GM19193 (cell line): Measurements from ENCODE around the gene GABRR3.

ENCODE experiments used
- POLR2A ChIP-seq: IDR thresholded peaks from 4 replicates; pipeline ENCODE4 v1.6.1; 2011; ENCODE audit not compliant: insufficient read depth, insufficient read length; ENCODE audit errors: extremely low read depth

The GABRR3 gene

DNA sequence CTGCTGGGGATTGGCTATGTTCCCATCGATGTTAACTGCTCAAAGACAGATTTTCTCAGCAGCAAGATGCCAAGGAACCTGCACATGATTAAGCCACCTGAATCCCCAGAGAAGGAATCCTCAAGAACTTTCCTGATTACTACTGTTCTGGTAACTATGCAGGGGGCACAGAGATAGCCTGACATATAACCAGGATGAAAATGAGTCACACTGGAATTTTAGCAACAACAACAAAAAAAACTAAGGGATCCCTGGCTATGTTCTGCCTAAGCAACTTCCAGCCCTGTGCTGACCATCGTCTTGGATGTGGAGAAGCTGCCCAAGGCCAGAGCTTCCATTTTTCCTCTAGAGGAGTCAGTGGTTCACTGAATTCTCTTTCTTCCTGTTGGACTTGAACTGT is 76.7 kb downstream of the GABRR3 start:
- TF ChIP-seq POLR2A = no peak

DNA sequence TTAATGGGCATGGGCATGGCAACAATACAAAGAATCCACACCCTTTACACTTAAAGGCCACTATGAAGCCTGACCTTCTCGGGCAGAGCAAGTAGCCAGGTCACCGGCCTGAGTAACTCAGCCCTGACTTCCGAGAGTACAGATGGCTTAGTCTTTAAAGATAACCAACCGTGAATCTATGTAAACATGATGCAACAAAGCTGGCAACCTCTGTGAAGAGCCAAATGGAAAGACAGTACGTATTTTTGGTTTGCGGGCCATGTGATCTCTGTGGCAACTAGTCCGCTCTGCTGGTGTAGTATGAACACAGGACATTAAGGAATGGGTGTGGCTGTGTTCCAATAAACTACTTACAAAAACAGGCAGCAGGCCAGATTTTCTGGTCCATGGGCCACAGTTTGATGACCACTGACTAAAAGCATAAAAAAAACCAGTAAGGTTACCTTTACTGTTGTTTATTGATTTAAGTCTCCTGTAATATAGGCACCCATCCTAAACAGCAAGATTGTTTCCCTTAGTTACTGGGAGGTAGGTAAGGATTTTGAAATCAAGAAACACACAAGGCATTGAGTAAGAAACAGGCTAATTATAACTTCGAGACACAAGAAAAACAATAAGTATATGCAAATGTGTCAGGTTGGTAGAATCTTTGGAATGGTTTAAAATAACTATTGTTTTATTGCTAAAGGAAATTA is 77.4 kb downstream of the GABRR3 start:
- TF ChIP-seq POLR2A = no peak

DNA sequence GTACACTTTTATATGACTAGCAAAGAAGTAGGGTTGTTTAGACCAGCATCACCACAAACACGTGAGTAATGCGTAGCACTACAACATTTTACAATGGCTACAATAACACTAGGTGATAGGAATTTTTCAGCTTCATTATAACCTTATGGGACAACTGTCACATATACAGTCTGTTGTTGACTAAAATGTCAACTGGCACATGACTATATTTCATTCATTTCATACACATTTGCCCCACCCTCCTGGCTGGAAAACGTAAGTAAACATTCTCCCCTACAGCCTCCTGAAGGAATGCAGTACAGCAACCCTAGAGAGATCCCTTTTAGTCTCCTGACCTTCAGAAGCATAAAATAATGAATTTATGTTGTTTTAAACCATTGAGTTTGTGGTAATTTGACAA is 79.1 kb downstream of the GABRR3 start:
- no peak for TF ChIP-seq POLR2A

DNA sequence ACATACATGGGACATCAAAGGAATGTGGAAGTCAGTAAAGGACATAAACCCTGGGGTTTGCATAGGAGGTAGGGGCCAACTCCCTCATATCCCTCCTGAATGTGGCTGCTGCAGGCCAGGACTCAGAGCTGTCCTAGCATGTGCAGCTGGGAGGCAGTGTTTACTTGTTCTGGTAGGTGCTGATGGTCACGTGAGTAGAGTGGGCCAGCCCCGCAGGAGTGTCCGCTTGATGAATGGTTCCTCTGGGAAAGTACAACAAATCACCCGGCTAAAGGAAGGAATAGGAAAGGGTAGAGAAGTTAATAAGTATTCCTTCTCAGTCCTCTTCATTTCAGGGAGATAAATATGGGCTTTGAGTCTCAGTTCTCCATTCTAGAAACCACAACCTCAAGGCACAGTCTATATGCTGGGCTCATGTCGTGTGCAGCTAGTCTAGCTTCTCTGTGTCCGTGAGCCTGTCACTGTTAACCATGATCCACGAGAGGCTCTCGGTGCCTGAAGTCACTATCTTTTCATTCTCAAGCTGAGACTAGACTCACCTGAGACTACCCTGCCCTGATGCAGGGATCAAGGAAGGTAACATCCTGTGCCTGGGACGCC is 80.8 kb downstream of the GABRR3 start:
- no peak for TF ChIP-seq POLR2A

DNA sequence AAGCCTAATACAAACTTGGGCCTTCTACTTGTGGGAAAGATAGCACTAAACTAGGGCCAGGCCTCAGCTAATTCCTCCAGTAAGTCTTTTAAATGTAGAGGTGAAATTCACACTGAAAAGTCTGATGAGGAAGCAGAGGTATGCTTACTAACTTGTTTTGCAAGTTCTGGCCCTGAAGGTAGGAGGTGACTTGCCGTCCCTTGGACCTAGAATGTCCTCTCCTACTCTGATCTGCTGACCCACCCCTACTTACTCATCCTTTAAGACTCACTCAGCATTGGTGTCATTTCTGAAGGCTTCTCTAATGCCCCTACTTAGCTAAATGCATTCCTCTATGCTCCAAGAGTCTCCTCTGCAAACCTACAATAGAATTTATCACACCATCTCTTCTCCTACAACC is 82.2 kb downstream of the GABRR3 start:
- TF ChIP-seq POLR2A = no peak

DNA sequence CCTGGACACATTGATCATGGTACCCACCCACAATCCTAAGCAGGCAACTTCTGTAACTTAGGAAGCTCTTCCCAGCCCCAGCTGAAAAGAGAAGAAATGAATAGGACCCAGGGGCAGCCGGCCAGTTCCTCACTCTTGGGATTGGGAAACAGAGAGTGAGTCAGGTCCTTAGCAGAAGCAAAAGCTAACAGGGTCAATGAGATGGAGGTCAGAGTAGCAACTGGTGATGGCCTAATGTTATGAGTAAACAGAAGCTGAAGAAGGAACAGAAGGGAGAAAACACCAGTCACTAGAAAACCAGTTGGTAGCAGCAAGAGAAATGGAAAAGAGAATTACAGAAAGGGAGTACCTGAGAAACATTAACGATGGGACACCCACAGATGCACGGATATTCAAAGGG is 82.8 kb downstream of the GABRR3 start:
- TF ChIP-seq POLR2A = no peak

DNA sequence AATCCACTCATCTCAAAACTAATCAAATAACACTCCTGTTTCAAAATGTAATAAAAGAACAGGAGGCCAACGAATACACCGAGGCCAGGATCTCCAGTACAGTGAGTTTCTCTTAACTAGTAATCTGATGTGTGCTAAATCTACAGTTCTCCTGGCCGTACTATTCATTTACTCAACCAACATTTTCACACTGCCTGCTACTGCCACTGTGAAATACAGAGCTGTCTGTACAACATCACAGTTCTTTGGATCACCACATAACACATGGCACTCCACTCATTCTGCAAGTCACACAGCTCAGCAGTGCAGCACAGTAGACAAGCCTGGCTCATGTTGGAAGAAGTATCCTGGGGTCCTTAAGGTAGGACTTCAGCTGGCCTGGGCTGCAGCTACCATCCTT is 84.8 kb downstream of the GABRR3 start:
- no peak for TF ChIP-seq POLR2A

DNA sequence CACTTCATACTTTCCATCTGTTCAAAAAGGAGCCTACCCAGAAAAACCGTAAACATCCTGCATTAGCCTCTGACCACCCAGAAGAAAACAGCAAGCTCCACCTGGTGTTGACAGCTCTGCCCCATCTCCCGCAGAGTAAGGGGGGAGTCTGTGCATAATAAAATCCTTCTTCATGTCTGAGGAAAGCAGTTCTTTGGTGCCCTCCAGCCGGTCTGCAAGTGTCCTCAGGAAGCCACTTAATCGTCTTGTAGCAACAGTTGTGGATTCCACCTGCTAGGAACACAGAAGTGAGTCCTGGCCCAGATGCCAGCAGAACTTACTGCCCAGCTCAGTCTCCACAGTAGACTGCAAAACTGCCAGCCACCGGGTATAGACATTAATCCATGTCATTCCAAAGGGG is 85.4 kb downstream of the GABRR3 start:
- no peak for TF ChIP-seq POLR2A

DNA sequence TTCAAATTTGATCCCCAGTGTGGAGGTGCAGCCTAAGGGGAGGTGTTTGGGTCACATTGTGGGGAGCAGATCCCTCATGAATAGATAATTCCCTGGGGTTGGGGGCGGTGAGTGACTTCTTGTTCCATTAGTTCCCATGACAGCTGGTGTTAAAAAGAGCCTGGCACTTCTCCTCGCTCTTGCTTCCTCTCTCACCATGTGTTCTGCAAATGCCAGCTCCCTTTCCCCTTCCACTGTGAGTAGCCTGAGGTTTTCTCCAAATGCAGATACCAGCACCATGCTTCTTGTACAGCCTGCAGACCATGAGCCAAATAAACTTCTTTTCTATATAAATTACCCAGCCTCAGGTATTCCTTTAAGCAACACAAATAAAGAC is 86.0 kb downstream of the GABRR3 start:
- no peak for TF ChIP-seq POLR2A

DNA sequence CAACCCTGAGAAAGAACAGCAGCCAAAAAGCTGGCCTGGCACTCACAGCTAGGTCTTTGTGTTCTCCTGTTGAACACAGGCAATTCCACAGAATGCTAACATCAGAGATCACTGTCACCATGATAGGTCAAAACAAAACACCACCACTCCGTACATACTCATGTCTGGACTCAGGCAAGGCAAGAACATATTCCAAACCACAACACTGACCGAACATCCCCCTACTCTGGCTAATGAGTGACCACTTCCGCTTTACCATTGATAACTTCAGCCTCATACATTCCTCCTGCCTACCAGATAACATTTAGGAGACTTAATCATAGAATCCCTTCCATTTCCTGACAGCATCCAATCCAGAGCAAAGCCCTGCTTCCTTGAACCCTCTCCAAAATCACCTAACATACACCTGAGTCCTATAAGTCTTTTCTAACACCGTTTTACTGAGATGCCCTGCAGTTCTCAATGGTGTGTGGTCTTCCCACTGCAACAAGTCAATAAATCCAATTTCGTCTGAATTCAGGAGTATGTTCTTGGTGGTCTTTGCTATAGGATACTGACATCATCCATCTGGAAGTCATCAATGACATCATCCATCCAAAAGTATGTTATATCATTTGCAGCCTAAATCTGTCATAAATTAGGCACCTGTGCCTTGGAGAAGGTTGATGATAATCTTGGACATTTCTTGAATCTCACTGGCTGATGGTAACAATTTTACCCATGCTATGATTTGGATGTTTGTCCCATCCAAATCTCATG is 86.6 kb downstream of the GABRR3 start:
- no peak for TF ChIP-seq POLR2A

DNA sequence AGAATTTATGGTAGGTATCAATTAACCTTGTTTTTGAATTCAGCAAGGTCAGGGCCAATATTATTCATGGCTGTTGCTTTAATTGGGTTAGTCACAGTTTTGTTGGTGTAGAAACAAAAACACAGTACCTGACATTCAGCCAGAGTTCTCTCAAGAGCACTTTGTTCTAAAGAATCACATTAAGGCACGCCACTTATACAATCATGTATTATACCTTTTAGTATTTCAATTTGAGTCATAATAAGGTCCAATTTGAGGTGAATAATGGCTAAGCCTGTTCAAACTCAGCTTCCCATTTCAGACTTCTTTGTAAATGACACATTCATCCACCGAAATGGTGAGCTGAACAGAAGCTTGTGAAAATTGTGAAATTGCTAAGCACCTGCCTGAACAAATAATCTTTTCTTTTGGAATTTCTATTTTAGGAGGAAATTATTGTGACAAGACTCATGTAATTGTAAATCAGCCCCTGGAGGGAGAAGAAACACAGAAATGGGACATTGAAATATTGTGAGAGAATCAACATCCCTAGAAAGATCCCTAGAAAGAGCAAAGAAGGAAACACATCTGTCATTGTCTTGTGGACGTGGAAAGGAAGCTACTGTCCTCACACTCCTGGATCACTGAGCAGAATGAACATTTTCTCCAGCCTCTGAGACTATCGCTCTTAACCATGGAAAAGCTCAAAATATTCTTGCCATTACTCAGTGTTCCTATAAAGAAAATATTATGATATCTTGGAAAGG is 92.1 kb downstream of the GABRR3 start:
- TF ChIP-seq POLR2A = no peak

DNA sequence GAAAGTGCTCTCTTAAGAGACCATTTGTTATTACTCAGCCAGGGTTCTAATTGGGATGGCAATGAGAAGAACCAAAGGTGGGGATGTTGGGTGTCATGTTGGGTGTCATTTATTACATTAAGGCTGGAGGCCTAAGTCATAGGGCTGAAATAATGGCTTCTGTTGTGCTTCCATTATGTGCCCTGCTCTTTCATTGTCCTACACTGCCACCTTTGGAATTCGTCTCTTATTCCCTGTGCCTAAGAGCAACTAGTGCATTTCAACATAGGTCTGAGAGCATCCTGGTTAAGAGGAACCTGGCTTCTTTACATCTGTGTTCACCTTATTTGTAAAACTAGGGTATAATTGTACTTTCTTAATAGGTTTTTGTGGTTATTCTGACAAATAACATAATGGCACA is 95.1 kb downstream of the GABRR3 start:
- no peak for TF ChIP-seq POLR2A

DNA sequence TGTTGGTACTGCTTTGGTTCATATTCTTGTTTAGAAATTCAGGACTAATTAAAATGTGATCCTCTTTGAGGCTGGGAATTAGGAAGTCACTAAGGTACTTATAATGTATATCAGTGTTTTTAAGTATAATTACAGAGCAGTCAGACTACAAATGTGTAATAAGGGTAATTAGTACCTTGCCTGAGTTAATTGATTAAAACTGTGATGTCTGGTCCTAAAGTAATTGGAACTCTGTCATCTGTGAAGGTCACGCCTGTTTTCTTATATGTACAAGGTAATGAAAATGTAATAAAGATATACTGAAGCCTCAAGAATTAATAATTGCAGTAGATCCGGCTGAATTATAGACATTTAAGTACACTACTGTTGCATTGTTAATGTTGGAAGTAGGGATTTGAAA is 95.7 kb downstream of the GABRR3 start:
- TF ChIP-seq POLR2A = no peak

DNA sequence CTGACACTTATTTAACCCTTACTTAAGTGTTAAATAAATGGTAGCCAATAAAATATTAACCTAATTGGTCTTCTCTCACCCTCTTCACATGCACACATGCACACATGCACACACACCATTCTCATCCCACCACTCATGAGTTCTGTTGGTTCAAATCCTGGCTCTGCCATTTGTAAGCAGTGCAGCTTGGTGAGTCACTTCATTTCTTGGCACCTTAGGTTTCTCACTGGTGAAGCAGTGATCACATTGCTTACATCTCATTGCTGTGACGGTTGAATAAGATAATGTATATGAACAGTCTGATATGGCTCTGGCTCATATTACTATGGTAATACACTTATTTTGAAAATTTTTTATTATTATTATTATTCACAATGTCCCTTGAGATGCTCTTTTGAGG is 96.7 kb downstream of the GABRR3 start:
- no peak for TF ChIP-seq POLR2A

DNA sequence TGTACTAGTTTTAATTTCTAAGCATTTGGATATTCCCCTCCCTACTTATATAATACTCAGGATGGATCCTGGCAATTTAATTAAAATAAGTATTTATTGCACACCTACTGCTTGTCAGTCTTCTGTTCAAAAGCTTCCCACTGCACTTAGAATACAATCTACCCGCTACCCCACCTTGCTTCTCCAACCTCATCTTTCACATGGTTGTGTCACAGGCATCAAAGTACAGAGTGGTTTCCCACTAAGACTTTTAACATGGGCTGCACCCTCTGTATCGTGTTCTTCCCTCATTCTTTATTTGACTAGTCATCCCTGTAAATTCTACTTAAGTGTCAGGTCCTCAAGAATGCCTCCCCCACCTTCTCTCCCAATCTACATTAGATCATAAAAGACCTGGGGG is 97.9 kb downstream of the GABRR3 start:
- no peak for TF ChIP-seq POLR2A
